ENCODE measurements around the gene RNF144B. TPM values are rescaled to one million over a fixed set of nuclear protein-coding genes. Genes with fewer than 3 reads are reported as not detected.

The RNF144B gene
- total and polyA plus RNA-seq, 2 donors (not counting 1 experiment from before 2014, with no cell fraction given) = 0.61 to 0.83 TPM

DNA sequence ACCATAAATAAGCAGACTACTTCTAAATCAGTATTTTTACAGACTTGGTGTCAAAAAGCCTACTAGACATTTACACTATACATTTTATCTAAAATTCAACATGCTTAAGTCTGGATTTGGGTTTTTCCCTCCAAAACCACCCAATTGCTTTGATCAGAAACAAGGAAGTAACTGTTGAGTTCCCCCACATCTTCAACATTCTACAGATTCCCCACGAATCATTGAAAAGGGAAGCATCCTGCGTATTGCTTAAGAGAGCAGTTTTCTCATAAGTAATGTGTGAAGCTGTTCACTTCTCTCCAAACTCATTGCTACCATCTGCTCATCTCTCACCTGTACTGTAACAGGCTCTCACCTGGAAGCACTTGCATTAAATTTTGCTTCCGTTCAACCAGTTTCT lies 36.4 kb upstream of the RNF144B start:
- no peak overlapping the region for H3K4me2 ChIP-seq (ENCODE audit: extremely low read depth, insufficient read depth, low read length)
- no peak overlapping the region for H3K4me3 ChIP-seq (replicated peaks in 1 of 4; ENCODE audit: control extremely low read depth in 1 of 4, insufficient read depth in 1 of 4, low read depth in 3 of 4, low read length in 4 of 4)
- H3K9me3 ChIP-seq (ENCODE audit: control insufficient read depth, insufficient read depth, low read depth, low read length) = no peaks in the 10 kb centered on the region
- H3K27ac ChIP-seq (ENCODE audit: insufficient read depth, low read length) = no peak overlapping the region
- no peaks in the 10 kb centered on the region for H4K20me1 ChIP-seq (ENCODE audit: control insufficient read depth, extremely low read depth, insufficient read depth, low read length)
- H3K9ac ChIP-seq (ENCODE audit: insufficient read depth, low read length) = no peak overlapping the region
- H3K27me3 ChIP-seq (ENCODE audit: control insufficient read depth, insufficient read depth, low read length) = no peaks in the 10 kb centered on the region
- H3K4me1 ChIP-seq (ENCODE audit: control insufficient read depth, extremely low read depth, insufficient read depth, low read length) = no peaks in the 10 kb centered on the region
- DNase-seq (ENCODE audit: low read depth in 2 of 2) = no peak
- H3K79me2 ChIP-seq (ENCODE audit: control insufficient read depth, insufficient read depth, low read length) = no peaks in the 10 kb centered on the region
- H3K36me3 ChIP-seq (ENCODE audit: control insufficient read depth, insufficient read depth, low read length) = no peaks in the 10 kb centered on the region
- no peak for TF ChIP-seq EZH2 (IDR thresholded peaks at IDR 0.05; ENCODE audit: low read length, missing control alignments)
- TF ChIP-seq, protein P1, sequence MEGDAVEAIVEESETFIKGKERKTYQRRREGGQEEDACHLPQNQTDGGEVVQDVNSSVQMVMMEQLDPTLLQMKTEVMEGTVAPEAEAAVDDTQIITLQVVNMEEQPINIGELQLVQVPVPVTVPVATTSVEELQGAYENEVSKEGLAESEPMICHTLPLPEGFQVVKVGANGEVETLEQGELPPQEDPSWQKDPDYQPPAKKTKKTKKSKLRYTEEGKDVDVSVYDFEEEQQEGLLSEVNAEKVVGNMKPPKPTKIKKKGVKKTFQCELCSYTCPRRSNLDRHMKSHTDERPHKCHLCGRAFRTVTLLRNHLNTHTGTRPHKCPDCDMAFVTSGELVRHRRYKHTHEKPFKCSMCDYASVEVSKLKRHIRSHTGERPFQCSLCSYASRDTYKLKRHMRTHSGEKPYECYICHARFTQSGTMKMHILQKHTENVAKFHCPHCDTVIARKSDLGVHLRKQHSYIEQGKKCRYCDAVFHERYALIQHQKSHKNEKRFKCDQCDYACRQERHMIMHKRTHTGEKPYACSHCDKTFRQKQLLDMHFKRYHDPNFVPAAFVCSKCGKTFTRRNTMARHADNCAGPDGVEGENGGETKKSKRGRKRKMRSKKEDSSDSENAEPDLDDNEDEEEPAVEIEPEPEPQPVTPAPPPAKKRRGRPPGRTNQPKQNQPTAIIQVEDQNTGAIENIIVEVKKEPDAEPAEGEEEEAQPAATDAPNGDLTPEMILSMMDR (conservative IDR thresholded peaks at IDR 0.05 in 1 of 2, IDR thresholded peaks at IDR 0.05 in 1 of 2; ENCODE audit: low read depth in 1 of 2, low read length in 2 of 2) = no peak
- H2AFZ ChIP-seq (ENCODE audit: low read length) = no peak overlapping the region

DNA sequence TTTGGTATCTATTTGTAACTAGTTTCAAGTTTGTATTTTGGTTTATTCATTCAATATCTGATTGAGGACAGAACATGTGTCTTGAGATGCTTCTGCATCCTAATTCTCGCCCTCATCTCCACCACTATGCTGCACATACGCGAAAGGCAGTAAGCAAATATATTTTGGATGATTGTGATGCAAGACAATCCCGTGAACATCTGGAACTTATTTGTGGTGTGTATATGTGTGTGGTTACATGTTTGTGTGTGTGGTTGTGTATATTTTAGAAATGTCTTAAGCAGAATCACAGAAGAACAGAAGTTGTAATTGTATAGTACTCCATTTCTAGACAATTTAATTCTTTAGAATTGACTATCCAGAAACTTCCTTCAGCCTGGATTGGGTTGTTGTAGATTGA lies 35.1 kb upstream of the RNF144B start:
- Histone ChIP-seq H3K4me2 (ENCODE audit: extremely low read depth, insufficient read depth, low read length) (no peak overlapping the region), H3K27me3 (ENCODE audit: control insufficient read depth, insufficient read depth, low read length) (no peaks in the 10 kb centered on the region), H3K4me3 (replicated peaks in 1 of 4; ENCODE audit: control extremely low read depth in 1 of 4, insufficient read depth in 1 of 4, low read depth in 3 of 4, low read length in 4 of 4) (no peak overlapping the region), H2AFZ (ENCODE audit: low read length) (no peak overlapping the region), H4K20me1 (ENCODE audit: control insufficient read depth, extremely low read depth, insufficient read depth, low read length) (no peaks in the 10 kb centered on the region), H3K36me3 (ENCODE audit: control insufficient read depth, insufficient read depth, low read length) (no peaks in the 10 kb centered on the region), H3K4me1 (ENCODE audit: control insufficient read depth, extremely low read depth, insufficient read depth, low read length) (no peaks in the 10 kb centered on the region), H3K27ac (ENCODE audit: insufficient read depth, low read length) (no peak overlapping the region), H3K9me3 (ENCODE audit: control insufficient read depth, insufficient read depth, low read depth, low read length) (no peaks in the 10 kb centered on the region), H3K9ac (ENCODE audit: insufficient read depth, low read length) (no peak overlapping the region), H3K79me2 (ENCODE audit: control insufficient read depth, insufficient read depth, low read length) (no peaks in the 10 kb centered on the region)
- no peak for DNase-seq (ENCODE audit: low read depth in 2 of 2)
- TF ChIP-seq, protein P1 (conservative IDR thresholded peaks at IDR 0.05 in 1 of 2, IDR thresholded peaks at IDR 0.05 in 1 of 2; ENCODE audit: low read depth in 1 of 2, low read length in 2 of 2) = no peak

DNA sequence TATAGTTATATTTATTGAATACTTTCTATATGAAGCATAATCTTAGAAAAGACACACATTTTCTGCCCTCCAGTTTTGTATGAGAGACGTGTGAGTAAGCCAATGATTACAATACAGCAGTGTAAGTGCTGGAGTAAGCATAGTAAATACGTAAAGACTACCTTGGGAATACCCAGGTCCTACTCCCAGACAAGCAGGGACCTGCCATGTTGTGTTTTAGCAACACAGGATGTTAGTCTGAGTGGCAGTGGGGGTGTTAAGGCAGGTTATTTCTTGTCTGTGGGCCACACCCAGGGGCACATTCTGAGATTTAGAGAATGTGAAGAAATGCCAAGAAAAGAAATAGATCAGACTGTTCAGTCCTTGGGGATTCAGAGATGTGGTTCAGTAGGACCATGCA lies 34.3 kb upstream of the RNF144B start:
- Histone ChIP-seq H3K4me1 (ENCODE audit: control insufficient read depth, extremely low read depth, insufficient read depth, low read length) (no peaks in the 10 kb centered on the region), H3K27me3 (ENCODE audit: control insufficient read depth, insufficient read depth, low read length) (no peaks in the 10 kb centered on the region), H3K79me2 (ENCODE audit: control insufficient read depth, insufficient read depth, low read length) (no peaks in the 10 kb centered on the region), H3K9ac (ENCODE audit: insufficient read depth, low read length) (no peak overlapping the region), H3K36me3 (ENCODE audit: control insufficient read depth, insufficient read depth, low read length) (no peaks in the 10 kb centered on the region), H3K4me2 (ENCODE audit: extremely low read depth, insufficient read depth, low read length) (no peak overlapping the region), H3K27ac (ENCODE audit: insufficient read depth, low read length) (no peak overlapping the region), H3K9me3 (ENCODE audit: control insufficient read depth, insufficient read depth, low read depth, low read length) (no peaks in the 10 kb centered on the region), H3K4me3 (replicated peaks in 1 of 4; ENCODE audit: control extremely low read depth in 1 of 4, insufficient read depth in 1 of 4, low read depth in 3 of 4, low read length in 4 of 4) (no peak overlapping the region), H2AFZ (ENCODE audit: low read length) (no peak overlapping the region), H4K20me1 (ENCODE audit: control insufficient read depth, extremely low read depth, insufficient read depth, low read length) (no peaks in the 10 kb centered on the region)
- DNase-seq (ENCODE audit: low read depth in 2 of 2) = no peak
- no peak for TF ChIP-seq EZH2 (IDR thresholded peaks at IDR 0.05; ENCODE audit: low read length, missing control alignments)
- TF ChIP-seq, protein P1 (conservative IDR thresholded peaks at IDR 0.05 in 1 of 2, IDR thresholded peaks at IDR 0.05 in 1 of 2; ENCODE audit: low read depth in 1 of 2, low read length in 2 of 2) = no peak

All from fibroblast of lung (primary cell).